Hepatocyte (in vitro differentiated cells): ENCODE results near the gene ITGB1BP1. TPM values are rescaled to one million over a fixed set of nuclear protein-coding genes. Genes with fewer than 3 reads are reported as not detected.

Experiments
- DNase-seq: peaks from one replicate; pipeline ENCODE4 v3.0.0-alpha.2; 2016; ENCODE audit warnings: low spot score
- H2AFZ ChIP-seq: fragments of 200-600 bp; sonication (generic); 2 replicates; pipeline ENCODE4 v1.6.0; 2016; ENCODE audit warnings: antibody characterized with exemption, mild to moderate bottlenecking
- H3K27ac ChIP-seq: fragments of 200-600 bp; sonication (generic); 2 replicates; pipeline ENCODE4 v1.5.1; 2016; ENCODE audit warnings: mild to moderate bottlenecking
- H3K27me3 ChIP-seq: fragments of 200-600 bp; sonication (generic); 2 replicates; pipeline ENCODE4 v1.6.1; 2016
- H3K36me3 ChIP-seq: fragments of 200-600 bp; sonication (generic); replicated peaks from 2 replicates; pipeline ENCODE4 v1.5.1; 2016; ENCODE audit warnings: low read depth; ENCODE audit not compliant: insufficient read depth
- H3K4me1 ChIP-seq: fragments of 200-600 bp; sonication (generic); 2 replicates; pipeline ENCODE4 v1.5.1; 2016; ENCODE audit warnings: mild to moderate bottlenecking, moderate library complexity; ENCODE audit not compliant: insufficient read depth
- H3K4me2 ChIP-seq: fragments of 200-600 bp; sonication (generic); 2 replicates; pipeline ENCODE4 v1.6.0; 2016
- H3K4me3 ChIP-seq: fragments of 200-600 bp; sonication (generic); 2 replicates; pipeline ENCODE4 v1.5.1; 2016; ENCODE audit warnings: mild to moderate bottlenecking
- H3K79me2 ChIP-seq: fragments of 200-600 bp; sonication (generic); 2 replicates; pipeline ENCODE4 v1.6.0; 2017; ENCODE audit warnings: mild to moderate bottlenecking
- H3K9me2 ChIP-seq: fragments of 200-600 bp; sonication (generic); replicated peaks from 2 replicates; pipeline ENCODE4 v1.6.0; 2017; ENCODE audit warnings: mild to moderate bottlenecking; ENCODE audit not compliant: insufficient read depth
- H3K9me3 ChIP-seq: fragments of 200-600 bp; sonication (generic); 2 replicates; pipeline ENCODE4 v1.5.1; 2016; ENCODE audit warnings: low read depth, mild to moderate bottlenecking
- H4K20me1 ChIP-seq: fragments of 200-600 bp; sonication (generic); 2 replicates; pipeline ENCODE4 v1.6.0; 2016; ENCODE audit warnings: mild to moderate bottlenecking; ENCODE audit not compliant: insufficient read depth, poor library complexity, severe bottlenecking
- EZH2 ChIP-seq: fragments of 200-600 bp; sonication (generic); IDR thresholded peaks from 2 replicates; pipeline ENCODE4 v1.6.1; 2016; ENCODE audit warnings: antibody characterized with exemption, mild to moderate bottlenecking, borderline replicate concordance
- EZH2phosphoT487 ChIP-seq: fragments of 200-600 bp; sonication (generic); IDR thresholded peaks from one replicate; pipeline ENCODE4 v1.6.1; 2018; ENCODE audit warnings: antibody characterized with exemption, mild to moderate bottlenecking, low read depth, moderate library complexity; ENCODE audit not compliant: unreplicated experiment, severe bottlenecking
- WGBS: methylation state at CpG from one replicate; pipeline ENCODE4 v1.1.6; 2016; ENCODE audit warnings: low lambda C conversion rate; ENCODE audit errors: missing lambda C conversion rate; 5-methylcytosine and 5-hydroxymethylcytosine counted together
- polyA plus RNA-seq: library from polyadenylated mRNA; unstranded; fragments of >200 nt; fragmentation: Nextera tagmentation; extraction: Ambion mirVana; gene quantifications from 2 replicates; pipeline ENCODE4 v1.2.1, GENCODE V29; 2016
- total RNA-seq: library from RNA; depleted of rRNA; stranded (reverse); fragments of >200 nt; gene quantifications from 2 replicates; pipeline ENCODE4 v1.2.3, GENCODE V29; 2014
- TF ChIP-seq, protein P1 (sequence below): fragments of 200-600 bp; sonication (generic); IDR thresholded peaks from 2 replicates; pipeline ENCODE4 v1.5.1; 2016; ENCODE audit warnings: antibody characterized with exemption, mild to moderate bottlenecking; ENCODE audit not compliant: poor library complexity

The ITGB1BP1 gene
- total and polyA plus RNA-seq, 2 experiments from 2014 or later = 17.4 to 51.8 TPM

DNA sequence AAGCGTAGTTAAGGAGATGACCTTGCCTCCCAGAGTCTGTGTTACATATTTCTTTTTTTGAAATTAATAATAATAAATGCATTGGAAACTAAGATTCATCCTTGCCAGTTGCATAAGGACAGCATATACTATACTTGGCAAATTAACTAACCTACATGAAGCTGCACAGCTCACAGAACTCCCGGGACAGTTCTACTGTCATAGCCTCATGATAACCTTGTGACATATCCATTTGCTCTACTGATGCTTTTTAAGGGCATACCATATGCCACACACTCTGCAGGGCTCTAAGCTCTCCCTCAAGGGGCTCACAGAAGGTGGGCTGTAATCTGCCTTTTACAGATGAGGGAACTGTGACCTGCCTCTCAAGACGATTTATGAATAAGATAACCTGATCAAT is 3.8 kb downstream of the ITGB1BP1 start:
- no peak for DNase-seq
- Histone ChIP-seq H3K79me2 (peaks cover 58% of the 10 kb centered on the region), H3K27me3 (no peaks in the 10 kb centered on the region), H3K4me3 (no peak overlapping the region), H3K9me2 (no peaks in the 10 kb centered on the region), H3K9me3 (no peaks in the 10 kb centered on the region), H4K20me1 (no peaks in the 10 kb centered on the region), H2AFZ (no peak overlapping the region), H3K4me1 (peaks cover 14% of the 10 kb centered on the region), H3K4me2 (no peak overlapping the region), H3K27ac (no peak overlapping the region), H3K36me3 (no peaks in the 10 kb centered on the region)
- WGBS = 91% methylated on average over 3 of the region's 3 CpGs
- TF ChIP-seq EZH2phosphoT487 = no peak
- no peak for TF ChIP-seq EZH2
- TF ChIP-seq, protein P1, sequence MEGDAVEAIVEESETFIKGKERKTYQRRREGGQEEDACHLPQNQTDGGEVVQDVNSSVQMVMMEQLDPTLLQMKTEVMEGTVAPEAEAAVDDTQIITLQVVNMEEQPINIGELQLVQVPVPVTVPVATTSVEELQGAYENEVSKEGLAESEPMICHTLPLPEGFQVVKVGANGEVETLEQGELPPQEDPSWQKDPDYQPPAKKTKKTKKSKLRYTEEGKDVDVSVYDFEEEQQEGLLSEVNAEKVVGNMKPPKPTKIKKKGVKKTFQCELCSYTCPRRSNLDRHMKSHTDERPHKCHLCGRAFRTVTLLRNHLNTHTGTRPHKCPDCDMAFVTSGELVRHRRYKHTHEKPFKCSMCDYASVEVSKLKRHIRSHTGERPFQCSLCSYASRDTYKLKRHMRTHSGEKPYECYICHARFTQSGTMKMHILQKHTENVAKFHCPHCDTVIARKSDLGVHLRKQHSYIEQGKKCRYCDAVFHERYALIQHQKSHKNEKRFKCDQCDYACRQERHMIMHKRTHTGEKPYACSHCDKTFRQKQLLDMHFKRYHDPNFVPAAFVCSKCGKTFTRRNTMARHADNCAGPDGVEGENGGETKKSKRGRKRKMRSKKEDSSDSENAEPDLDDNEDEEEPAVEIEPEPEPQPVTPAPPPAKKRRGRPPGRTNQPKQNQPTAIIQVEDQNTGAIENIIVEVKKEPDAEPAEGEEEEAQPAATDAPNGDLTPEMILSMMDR = no peak

DNA sequence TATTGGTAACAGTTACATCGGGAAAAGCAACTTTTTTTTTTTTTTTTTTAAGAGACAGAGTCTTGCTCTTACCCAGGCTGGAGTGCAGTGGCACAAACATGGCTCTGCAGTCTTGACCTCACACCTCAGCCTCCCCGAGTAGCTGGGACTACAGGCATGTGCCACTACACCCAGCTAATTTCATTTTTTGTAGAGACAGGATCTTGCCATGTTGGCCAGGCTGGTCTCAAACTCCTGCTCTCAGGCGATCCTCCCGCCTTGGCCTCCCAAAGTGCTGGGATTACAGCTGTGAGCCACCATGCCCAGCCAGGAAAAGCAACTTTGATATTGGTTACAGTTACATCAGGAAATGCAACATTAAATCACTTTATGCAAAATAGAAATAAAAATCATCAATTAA is 4.6 kb downstream of the ITGB1BP1 start:
- WGBS = 95% methylated on average over 4 of the region's 4 CpGs
- peaks cover 53% of the 10 kb centered on the region for H3K79me2 ChIP-seq
- no peak overlapping the region for H3K4me2 ChIP-seq
- no peak overlapping the region for H3K27ac ChIP-seq
- no peak overlapping the region for H3K4me3 ChIP-seq
- H2AFZ ChIP-seq = no peak overlapping the region
- H3K27me3 ChIP-seq = no peaks in the 10 kb centered on the region
- H3K9me3 ChIP-seq = no peaks in the 10 kb centered on the region
- no peaks in the 10 kb centered on the region for H3K36me3 ChIP-seq
- TF ChIP-seq, protein P1 = no peak
- no peak for TF ChIP-seq EZH2
- TF ChIP-seq EZH2phosphoT487 = no peak
- no peaks in the 10 kb centered on the region for H3K9me2 ChIP-seq
- H4K20me1 ChIP-seq = no peaks in the 10 kb centered on the region
- H3K4me1 ChIP-seq = peaks cover 10% of the 10 kb centered on the region
- no peak for DNase-seq

DNA sequence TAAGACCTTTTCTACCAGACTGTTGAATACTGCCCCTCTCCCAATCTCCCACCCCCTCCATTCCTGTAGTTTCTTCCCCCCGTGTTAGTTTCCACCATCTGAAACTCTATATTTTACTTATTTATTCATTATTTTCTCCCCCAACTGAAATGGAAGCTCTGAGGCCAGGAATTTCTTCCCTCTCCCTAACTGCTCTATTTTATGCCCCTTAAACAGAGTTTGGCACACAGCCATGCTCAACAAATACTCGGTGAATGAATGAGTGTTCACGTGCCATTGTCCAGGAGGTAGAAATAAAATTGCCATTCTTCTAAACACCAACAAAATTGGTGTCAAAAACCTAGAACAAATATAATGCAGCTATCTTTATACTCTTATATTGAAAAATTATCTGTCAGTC is 5.6 kb downstream of the ITGB1BP1 start:
- no peaks in the 10 kb centered on the region for H4K20me1 ChIP-seq
- no peak overlapping the region for H2AFZ ChIP-seq
- no peaks in the 10 kb centered on the region for H3K9me3 ChIP-seq
- no peak overlapping the region for H3K4me2 ChIP-seq
- H3K4me3 ChIP-seq = no peak overlapping the region
- H3K27ac ChIP-seq = no peak overlapping the region
- H3K9me2 ChIP-seq = no peaks in the 10 kb centered on the region
- peaks cover 10% of the 10 kb centered on the region for H3K4me1 ChIP-seq
- 86% methylated on average over 3 of the region's 3 CpGs for WGBS
- DNase-seq = no peak
- no peaks in the 10 kb centered on the region for H3K36me3 ChIP-seq
- TF ChIP-seq EZH2 = no peak
- TF ChIP-seq EZH2phosphoT487 = no peak
- TF ChIP-seq, protein P1 = no peak
- H3K79me2 ChIP-seq = peaks cover 52% of the 10 kb centered on the region
- H3K27me3 ChIP-seq = no peaks in the 10 kb centered on the region

DNA sequence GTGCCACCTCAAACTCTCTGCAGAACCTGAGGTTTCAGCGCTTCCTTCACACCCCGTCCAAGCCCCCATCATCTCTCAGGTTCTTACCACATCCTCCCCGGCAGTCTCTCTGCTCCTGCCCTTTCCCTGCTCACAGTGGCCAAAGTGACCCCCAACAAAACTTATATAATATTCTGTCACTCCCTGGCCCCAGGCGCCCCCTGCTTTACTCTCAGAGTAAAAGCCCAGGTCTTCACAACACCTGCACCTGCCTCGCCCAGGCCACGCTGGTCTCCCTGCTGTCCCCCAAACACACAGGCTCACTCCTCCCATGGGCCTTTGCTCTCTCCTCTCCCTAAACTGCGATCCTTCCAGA is 6.4 kb downstream of the ITGB1BP1 start:
- Histone ChIP-seq H3K4me1 (peaks cover 3% of the 10 kb centered on the region), H4K20me1 (no peaks in the 10 kb centered on the region), H3K79me2 (peaks cover 44% of the 10 kb centered on the region), H3K4me3 (no peak overlapping the region), H3K9me2 (no peaks in the 10 kb centered on the region), H3K27ac (no peak overlapping the region), H3K27me3 (no peaks in the 10 kb centered on the region), H3K4me2 (no peak overlapping the region), H2AFZ (no peak overlapping the region), H3K36me3 (no peaks in the 10 kb centered on the region), H3K9me3 (no peaks in the 10 kb centered on the region)
- DNase-seq = no peak
- TF ChIP-seq, protein P1 = no peak
- TF ChIP-seq EZH2phosphoT487 = no peak
- no peak for TF ChIP-seq EZH2
- 95% methylated on average over 7 of the region's 7 CpGs for WGBS
